Measurements from ENCODE around the gene EFNA5.

Gene EFNA5

DNA sequence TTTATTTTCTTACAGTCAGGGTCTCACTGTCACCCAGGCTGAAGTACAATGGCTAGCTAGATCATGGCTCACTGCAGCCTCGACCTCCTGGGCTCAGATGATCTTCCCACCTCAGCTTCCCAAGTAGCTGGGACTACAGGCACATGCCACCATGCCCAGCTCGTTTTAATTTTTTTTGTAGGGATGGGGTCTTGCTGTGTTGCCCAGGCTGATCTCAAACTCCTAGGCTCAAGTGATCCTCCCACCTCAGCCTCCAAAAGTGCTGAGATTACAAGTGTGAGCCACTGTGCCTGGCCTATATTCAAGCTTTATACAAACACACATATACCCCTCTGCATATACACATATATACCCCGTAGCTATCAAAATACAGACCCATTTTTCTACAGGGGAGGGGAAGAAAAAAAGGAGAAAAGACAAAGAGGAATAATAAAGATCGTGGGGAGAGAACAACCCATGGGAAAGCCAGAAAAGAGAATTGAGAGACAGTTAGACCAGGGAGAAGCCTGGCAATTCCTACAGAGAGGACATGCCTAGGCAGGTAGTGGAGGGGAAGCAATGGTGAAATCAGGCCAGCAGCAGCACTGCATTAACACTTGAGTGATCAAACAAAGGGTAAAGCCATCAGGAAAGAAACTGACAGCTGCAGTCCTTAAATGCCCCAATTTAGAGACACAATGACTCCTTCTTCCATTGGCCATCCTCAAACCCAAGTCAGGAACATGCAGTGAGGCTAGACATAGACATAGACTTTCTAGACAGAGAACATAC, 102.7 kb downstream of the EFNA5 start:
- no peak for DNase-seq

DNA sequence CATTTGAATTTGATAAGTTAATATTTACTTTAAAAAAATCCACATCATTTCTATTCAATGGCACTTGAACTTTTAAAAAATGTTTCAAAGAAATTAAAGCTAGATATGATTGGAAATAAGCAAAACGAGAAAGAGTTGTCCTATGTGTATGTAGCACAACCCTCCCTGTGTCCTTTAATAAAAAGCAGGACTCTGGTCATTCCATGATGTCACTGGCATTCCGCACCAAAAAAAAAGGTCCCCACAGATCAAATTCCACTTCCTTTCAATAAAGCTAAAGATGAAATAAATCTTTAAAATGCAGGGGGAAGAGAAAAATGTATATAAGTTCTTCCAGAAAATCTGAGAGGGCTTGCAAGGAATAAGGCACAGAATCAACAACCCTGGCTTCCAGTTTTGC, 103.8 kb downstream of the EFNA5 start:
- DNase-seq: no peak

DNA sequence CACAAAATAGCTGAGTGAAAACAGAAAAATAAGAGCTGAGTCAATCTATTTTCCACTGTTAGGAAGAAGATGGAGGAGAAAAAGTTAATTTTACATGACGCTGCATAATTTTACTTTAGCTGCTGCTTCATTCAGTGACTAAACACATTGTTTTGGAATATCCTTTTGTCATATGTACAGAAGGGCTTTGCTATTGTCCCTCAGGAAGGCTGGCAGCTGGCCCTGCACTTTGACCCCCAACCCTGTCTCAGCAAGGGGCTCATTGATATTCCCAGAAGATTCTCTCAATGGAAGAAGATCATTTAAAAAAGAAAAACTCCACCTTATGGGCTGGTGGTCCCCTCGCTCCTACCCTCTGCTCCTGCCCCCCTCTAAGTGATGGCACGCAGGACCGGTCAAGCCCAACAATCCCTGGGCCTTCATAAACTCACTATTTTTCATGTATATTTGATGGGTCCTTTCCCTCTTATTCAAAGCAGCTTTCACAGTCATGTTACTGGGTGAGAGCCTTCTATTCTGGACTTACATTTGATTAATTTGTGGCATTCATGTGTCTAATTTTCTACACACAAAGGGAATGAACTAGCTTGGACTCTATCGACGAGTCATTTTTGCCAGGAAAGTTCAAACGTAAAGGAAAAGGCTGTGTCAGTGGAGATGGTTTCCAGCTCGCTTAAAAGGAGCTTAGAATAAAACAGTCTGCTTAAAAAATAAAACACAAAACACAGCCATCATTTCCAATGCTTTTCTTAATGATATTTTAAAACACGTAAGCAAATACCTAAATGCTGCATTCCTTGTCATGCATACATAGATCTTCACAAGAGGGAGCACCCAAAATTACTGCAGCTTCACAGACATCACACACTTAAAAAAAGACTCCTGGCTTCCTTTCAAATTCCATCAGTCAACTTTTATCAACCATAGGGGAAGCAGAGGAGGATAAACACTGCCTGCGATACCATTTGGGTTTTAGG, 104.7 kb downstream of the EFNA5 start:
- no peak for DNase-seq

DNA sequence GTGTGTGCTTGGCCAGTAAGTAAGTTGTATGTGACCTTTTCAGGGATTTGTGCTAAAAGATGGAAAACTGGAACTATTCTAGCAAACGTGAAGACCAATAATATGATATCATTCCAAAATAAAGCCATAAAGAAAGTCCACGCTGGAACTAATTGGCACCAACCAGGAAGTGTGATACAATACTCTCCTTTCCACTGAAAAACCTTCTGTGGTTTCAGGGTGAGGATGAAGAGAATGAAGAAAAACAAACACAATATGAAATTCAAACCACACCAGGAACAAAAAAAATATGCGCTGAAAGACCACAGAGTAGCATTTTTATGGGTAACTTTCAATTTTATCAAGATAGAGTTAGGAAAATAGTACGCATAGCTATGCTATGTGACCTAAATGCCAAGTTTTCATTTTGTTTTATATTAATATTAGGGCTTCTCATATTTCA, 105.8 kb downstream of the EFNA5 start:
- DNase-seq: no peak

DNA sequence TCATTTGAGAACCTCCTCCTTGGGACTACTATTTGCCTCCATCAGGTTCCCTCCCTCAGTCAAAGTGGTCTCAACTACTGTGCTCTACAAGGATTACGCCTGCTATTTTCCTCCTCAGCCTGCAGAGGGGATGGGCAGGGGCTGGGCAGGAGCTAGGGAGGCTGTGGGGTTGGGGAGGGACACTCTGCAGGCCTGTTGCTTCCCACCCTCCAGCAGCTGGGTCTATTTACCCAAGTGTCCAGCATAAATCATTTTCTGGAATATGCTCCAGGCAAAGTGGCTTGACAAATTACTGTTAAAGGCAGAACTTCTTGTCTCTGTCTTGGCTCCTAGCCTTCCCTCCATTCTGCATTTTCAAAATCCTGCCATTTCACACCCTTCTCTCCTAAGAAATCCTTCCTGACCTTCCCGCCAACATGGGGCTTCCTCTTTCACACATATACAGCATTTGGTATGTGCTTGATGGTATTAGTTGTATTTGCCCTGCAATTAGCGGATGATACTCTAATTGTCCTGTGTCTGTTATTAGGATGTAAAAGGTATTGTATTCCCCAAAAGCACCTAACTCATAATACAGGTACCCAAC, 106.7 kb downstream of the EFNA5 start:
- no peak for DNase-seq

DNA sequence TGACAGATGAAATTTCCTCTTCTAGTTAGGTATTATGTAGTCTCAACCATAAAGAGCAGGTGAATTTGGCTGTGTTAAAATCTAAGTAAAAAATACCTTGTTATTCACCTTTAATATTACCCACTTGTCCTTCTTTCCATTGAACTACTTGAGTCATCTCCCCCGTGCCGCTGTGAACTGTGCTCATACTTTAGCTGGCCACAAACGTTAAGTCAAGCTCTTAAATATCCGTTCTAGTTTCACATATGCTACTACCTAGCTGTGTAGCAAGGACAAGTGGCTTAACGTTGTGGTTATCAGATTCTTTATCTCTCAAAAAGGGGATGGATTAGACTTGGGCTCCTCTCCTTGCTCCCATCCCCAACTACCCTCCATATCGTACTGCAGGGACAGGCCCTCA, 110.4 kb downstream of the EFNA5 start:
- DNase-seq: no peak

DNA sequence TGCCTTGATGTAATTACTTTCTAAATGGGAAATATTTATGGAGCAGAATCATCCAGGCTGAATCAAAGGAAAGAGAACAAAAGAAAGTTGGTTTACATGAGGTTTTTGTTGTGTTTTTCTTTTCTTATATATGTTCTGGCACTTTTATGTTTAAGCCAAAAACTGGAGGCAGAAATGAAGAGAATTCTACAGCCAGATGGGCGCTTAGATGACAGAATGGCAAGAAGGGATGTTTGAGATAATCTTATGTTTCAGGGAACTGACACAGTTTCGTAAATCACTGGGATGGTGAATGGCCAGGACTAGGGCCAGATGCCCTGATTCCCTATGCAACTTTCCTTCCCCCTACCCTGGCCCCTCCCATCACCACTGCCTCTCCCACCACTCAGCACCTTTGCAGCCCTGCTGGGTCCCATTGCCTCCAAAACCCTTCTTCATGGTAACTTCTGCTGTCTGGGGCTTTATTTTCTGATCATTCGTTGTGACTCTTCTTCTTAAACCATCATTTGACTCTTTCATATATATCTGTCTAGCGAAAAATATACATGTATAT, 111.8 kb downstream of the EFNA5 start:
- no peak for DNase-seq

DNA sequence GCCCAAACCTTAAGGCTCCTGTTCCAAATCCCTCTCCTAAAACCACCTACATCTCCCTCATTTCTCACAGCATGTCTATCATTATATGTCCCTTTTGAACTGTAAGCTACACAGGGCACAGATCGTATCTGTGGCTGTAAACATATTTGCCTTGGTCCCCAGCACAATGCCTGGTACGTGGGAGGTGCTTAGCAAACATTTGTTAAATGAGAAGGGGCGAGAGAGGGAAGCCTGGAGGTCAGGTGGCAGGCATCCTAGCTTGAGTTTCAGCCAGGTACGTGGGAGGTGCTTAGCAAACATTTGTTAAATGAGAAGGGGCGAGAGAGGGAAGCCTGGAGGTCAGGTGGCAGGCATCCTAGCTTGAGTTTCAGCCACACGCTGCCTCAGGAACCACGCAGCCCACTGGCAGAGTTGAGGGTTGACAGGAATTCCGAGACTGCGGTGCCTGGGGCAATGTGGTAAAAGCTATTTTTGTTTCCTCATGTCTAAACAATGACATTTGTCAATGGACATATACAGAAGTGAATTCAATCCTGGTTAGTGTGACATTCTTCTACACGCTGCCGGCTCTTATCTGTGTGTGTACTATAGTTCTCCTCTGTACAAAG, 113.6 kb downstream of the EFNA5 start:
- peak; percentile 53 for DNase-seq

DNA sequence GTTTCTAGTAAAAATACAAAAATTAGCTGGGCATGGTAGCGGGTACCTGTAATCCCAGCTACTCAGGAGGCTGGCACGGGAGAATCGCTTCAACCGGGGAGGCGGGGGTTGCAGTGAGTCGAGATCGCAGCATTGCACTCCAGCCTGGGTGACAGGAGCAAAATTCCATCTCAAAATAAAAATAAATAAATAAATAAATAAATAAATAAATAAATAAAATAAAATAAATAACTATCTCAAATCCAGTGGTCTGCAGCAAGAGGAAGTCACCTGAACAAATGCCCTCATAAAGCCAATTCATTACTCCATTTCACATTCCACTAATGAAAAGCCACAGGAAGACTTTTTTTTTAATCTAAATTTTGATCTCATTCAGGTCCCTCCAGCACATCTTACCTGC, 114.2 kb downstream of the EFNA5 start:
- no peak for DNase-seq

DNA sequence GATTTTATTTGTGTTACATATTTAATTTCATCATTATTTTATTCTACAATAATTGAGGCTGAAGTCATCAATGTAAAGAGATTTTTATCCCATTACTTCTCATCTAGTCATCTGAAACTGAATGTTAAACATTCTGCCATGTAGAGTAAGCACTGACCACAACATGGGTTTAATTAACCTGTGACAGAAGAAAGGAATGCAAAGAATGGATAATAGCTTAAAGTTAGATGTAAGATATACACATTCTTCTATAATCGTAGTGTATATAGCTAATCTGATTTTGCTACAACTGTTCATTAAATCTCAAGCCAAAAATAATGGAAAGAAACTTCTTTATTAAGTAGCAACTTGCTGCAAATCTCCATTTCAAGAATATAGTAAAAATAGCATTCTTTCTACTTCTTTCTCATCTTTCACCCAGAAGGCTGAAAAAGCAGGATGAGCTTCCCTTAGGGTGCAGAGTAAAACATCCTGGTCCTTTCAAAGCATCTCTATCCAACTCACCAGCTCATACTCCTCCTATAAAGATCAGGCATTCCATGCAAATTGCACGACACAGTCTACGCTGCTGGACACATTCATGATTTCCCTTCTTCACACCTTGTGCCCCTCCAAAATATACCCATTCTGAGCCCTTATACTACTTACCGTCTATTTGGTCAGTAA, 115.2 kb downstream of the EFNA5 start:
- DNase-seq: no peak

DNA sequence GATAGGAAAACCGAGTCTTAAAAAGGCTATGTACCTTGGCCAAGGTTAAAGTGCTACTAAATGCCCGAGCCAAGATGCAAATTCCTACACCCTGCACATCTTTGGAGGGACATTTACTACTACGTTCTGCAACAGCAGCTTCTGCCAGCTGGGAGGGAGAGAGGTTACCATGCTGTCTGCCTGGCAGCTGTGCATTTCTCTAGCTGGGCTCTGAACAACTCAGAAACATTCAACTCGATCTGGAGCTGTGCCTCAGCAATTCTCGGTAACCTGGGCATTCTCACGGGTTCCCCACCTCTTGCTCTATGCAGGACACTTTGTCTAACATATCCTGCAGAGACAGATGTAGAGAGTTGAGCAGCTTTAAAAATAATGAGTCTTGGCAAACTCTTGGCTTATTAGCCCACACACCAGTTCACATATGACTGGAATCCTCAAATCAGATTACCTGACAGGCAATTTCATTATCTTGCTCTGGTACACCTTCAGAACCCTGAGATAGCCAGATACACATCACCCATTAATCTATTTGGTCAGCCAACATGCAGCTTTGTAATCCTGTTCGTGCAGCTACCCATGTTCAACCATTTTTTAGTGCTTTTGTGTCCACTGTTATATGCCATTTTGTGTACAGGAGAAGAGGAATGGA, 115.8 kb downstream of the EFNA5 start:
- no peak for DNase-seq

DNA sequence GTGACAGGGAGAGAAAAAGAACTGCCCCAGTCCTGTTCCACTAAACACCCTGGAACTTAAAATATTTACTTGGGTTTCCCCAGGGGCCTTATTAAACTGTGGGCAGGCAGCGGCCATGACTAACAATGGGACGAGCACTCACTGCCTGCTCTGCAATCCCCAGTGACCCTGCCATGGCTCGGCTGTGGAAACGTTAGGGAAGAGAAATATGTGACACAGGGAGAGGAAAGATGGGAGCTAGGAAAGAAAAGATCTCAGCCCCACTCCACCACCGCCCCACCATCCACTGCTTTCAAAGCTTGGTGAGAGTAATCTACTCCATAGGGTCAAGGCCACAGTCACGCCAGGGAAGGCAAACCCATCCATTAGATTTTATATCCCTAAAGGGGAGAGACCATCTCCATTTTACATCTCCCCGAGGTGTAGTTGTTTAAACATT, 117.6 kb downstream of the EFNA5 start:
- no peak for DNase-seq

DNA sequence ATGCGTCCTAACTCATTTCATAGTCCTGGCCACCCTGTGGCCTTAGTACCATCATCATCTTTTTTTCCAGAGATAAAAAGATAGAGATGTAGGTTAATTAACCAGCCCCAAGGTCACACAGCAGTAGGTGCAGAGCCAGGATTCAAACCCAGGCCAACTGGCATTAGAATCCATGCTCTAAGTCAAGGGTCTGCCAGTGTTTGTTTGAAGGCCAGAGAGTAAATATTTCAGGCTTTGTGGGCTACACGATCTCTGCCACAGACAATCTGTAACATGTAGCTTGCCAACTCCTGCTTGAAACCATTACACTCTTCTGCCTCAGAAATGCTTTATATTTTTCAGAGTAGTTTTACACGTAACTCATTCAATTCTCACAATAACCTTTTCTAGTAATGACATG, 119.6 kb downstream of the EFNA5 start:
- DNase-seq: no peak

DNA sequence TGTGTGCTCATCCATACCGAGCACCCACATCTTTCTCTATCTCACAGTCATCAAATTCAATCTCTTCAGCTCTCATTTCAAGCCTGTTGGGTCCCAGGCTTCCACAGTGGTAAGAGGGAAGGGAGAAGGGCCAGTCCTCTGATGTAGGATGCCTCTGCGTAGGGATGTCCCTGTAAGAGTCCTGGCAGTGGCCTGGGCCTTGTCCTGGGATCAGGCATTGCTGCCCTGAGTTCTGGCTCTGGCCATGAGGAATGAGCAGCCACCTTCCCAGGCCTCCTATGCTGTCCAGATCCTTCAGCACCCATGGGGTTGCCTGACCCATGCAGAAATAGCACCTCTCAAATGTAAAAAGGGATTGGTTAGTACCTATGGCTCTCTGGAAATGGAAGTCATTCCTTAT, 121.2 kb downstream of the EFNA5 start:
- no peak for DNase-seq

DNA sequence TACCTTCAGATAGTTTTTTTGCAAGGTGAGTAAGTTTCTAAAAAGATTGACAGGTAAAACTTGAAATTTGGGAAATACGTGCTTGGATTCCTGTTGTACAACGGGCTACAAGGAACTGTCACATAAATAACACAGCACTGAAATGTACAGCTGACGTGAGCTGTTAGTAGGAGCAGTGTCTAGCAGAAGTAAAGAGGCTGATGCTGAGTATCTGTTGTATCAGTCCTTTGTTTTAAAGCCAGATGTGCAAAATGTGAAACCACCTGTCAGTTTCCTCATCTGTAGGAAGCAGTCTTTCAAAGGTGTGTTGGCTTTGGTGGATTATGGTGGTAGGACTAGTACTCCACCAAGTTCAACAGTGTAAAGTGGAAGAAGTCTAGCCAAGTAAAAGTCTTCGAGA, 122.3 kb downstream of the EFNA5 start:
- DNase-seq: no peak

DNA sequence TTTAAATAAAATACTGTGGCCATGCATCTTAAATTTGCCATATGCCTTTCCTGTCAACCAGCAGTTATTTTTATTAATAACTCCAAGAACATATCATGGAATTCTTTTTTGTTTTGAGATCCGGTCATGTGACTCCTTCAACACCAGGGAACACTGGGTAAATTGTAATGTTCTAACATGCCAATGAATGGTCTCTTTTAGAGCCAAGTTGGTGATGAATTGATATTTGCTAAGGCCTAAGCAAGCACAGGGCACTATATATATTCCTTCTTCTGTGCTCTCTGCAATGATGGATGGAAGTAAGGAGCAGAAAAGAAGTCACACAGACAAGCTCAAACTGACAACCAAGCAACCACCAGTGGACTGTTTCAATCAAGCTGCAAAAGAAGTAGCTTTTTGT, 124.0 kb downstream of the EFNA5 start:
- no peak for DNase-seq

DNA sequence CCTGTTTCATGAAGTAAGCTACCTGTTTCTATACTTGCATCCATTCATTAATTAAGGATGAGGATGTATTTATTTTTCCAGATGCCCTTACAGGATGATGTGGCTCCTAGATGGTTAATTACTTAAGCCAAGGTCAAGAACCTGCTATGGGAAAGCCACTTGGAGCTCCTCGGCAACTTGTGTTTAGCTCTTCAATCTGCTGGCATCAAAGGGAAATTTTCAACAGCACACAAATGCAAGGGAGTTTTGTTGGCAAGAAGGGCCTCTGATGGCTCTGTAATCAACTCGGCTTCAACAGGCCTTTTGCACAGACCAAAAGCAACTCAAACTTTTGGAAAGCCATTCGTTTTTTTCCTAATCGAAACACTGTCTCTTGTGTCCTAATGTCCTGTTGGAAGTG, 125.3 kb downstream of the EFNA5 start:
- DNase-seq: no peak

DNA sequence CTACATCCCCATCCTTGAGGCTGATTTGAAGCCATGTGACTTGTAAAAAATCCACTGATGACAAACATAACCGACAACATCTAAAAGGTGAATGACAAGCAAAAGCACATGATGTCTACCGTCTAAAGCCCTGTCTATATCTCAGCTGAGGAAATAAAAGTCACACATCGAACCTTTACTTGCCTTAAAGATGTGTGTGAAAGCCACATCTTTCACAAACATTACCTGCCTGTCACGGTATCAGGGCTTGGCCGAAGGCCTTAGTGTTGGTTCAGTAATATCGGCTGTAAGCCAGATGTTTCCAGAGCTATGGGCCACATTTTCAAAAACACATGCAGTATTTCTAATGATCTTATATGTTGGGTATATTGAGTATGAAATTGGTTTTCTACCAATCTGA, 125.8 kb downstream of the EFNA5 start:
- no peak for DNase-seq

DNA sequence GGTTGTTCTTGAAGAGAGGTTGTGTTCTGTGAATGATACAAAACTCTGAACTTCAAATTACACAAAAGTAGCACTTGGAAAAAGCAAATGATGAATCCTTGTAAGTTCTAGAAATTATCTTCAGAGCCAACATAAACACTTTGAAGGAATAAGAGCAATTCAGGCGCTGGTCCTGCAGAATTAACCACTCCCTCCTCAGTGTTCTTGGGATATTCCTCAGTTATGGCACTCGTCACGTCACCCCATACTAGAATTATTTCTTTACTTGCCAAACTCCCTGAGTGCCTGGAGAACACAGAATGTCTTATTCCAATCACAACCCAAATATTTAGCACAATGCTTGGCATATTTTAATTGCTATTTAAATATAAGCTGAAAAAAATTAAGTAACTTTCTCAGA, 126.3 kb downstream of the EFNA5 start:
- DNase-seq: no peak

DNA sequence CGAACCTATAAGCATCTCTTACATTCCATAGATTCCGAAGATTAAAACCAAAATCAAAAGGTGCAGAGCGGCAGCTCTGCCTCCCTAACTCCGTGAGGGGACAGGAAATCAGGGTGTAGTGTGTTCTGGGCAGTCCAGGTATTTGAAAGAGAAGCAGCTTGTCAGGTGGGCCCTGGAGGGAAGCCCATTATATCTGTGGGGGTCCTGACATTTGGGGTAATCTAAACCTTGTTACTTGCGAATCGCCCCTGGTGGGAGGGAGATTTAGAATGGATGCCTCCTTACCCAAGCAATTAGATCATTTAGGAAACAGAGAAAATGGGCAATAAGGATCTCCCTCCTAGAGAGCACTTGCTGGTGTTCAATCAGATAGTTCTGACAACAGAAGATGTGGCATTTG, 126.9 kb downstream of the EFNA5 start:
- DNase-seq: no peak

DNA sequence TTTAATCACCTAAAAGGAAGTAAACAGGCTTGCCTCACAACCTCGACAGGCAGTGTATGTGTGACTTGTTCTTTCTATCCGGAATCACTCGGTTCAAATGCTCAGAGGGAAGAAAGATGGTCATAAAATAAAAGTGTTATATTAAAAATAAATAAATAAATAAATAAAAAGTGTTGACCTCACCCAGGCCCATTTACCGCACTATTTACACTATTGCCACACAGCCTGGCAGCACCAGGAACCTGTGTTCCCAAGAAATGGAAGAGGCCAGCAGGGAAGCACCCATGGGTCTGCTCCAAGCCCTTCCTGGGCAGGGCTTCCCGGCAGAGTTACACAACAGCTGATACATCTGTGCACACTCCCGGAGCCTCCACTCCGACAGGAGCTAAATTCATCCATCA, 127.9 kb downstream of the EFNA5 start:
- peak; percentile 51 for DNase-seq

DNA sequence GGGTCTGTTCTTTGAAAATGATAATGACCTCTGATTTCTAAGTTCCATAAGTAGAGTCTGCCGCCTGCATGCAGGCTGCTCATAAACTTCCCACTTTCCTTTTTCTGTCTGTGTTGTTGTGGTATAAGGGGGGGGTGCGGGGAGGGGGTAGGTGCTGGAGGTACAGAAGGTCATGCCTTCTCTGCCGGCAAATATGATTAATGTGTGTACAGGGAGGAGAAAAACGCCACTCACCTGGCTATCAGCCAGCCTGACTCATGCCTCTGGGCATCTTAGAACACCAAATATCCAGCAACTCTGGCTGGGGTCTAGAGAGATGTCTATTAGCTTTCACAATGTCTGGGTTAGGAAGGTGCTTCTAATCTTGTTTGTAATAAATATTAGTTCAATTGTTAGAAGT, 128.3 kb downstream of the EFNA5 start:
- no peak for DNase-seq
